ENCODE data around the gene PTPRH.
"Not testable (repeated sequence)": the region's sequence is repeated elsewhere in the genome, so short reads cannot be mapped to it uniquely, and the experiment has no call there.

PTPRH gene

DNA sequence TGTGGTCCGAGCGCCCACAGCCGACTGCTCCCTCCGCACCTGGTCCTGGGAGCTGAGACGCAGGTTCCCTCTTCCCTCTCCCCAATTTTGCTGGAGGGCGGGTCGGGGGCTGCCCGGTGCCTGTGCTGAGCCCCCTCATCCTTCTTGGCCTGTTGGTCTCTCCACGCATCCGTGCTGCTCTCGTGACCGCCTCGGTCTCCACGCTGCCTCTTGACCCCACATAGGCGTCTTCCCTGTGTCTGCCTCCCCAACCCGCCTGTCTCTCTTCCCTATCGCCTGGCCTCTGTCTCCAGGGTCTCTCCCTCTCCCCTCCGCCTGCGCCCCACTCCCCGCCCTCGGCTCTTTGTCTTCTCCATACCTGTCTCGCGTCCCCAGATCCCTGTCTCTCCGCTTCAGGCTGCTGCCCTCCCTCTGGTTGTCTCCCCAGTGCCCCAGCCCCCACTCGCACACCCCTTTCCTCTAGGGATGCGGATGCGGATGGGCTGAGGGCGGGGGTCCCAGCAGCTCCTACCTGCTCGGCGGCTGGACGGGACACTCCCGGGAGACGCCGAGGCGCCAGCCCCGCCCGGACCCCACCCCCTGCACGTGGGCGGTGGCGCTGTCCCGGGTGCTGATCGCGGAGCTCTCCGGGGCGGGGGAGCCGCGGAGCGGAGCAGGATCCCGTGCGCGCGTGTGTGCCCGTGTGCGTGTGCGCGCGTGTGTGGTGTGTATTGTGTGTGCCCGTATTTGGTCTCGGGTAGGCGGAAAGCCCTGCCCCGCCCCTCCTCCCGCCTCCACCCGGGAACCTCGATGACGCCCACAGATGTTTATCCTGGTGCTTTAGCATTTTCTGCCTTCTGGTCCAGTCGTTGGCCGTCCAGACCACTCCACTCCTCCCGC, 29.5 kb downstream of the PTPRH start, which contains the start of gene SYT5:
Gene SYT5 (minus strand): TSS at position 684 of the 879 bp plus-strand sequence. CDS start 1,248 bp downstream, outside the sequence.
- peak; percentile 72 for DNase-seq

DNA sequence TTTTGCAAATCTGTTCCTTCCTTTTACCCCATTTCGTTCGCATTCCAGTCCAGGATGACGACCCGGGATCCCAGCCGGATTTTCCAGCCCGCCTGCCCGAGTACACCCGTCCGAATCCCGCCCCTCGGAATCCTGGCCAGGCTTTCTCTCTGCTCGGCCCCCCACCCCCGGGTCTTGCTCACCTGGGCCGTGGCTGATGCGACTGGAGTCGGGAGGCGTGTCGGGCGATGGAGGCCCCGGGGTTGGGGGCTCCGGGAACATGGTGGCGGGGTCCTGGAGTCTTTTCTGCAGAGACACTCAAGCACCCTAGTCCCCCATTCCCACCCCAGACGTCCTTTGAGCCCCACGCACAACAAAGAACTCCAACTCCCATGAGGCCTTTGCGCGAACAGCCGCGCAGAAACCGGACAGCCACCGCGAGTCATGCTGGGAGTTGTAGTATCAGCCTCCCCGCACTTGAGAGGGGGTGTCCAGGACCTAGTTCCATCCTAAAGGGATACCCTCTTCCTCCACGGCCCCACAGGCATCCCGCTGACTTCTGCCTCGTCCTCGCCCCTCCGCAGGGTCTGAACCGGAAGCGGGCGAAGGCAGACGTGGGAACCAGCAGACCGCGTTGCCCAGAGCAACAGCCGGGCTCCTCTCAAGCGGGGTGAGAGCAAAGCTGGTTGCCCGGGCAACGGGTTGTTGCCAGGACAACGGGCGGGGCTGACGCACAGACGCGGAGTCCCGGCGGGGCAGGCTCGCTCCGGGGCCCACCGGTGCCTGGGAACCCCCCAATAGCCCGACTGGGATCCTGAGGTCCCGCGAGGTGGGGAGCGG, 30.3 kb downstream of the PTPRH start:
- DNase-seq = peak; percentile 99

DNA sequence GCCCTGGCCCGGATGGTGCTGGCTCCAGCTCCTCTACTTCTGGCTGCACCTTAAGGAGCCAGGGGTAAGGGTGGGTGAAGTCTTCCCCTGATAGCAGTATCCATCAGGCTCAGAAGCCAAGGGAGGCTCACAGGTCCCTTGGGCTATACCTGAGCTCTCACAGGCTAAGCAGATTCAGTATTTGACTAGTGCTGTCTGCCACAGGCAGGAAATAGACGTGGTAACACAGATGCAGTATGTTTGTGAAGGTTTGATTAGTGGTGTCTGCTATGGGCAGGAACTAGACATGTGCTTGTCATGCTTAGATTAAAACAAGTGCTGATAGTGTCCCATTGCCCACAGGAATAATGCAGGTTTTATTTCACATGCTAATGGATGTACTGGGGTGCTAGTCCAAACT, 33.2 kb downstream of the PTPRH start:
- no peak for DNase-seq

DNA sequence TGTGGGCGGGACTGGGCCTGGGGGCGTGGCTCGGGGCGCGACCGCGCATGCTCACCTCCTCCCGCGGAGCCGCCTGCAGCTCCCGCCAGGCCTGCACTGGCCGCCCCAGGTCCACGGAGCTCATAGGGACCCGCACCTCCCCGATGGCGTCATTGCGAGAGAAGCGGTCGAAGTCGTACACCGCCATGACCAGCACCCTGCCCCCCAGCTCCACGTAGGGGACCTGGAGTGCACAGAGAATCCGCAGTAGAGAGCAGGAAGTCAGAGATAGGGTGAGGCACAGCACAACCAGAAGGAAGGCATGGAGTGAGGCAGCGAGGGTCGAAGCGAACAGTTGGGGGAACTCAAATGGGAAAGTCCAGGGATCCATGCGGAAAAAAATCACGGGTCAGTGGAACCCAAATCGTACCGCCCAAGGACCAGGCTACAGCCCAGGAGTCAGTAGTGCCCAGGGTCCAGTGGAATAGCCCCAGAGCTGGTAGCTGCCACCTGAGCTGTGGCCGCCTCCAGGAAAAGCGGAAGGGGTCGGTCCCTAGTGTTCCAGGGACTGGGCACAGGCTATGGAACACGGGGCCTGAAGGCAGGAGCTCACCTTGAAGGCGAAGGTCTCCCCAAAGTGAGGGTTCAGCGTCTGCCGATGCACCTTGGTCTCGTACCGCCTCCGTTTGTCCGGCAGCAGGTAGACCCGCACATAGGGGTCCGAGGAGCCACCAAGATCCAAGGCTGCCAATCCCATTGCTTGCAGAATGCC, 34.0 kb downstream of the PTPRH start:
- DNase-seq = peak; percentile 47

DNA sequence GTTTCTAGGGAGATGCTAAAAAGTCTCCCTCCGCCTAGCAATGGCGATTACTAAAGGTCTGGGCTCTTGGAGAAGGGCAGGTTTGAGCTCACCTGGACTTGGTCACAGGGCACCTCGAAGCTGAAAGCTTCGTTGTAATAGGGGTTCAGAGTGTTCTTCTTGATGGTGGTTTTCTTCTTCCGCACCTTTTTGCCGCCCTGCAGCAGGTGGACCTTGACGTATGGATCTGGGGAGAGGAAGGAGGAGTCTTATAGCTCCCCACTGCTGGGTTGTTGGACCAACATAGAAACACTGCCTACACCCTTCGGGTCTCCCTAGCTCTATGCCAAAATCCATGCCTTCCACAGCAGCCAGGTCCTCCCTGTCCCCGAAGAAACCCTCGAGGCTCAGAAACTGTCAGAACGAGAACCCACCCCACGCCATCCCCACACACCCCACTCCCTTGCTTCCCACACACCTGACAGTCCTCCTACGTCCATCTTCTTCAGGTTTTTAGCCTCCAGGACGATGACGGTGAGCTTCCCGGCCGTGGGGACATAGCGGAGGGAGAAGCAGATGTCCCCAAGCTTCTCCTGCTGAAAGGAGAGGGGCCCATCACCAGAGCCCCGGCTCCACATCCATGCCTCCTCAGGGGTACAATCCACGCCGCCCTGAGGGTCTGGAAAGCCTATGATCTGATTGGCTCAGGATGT, 34.7 kb downstream of the PTPRH start:
- DNase-seq = no peak

DNA sequence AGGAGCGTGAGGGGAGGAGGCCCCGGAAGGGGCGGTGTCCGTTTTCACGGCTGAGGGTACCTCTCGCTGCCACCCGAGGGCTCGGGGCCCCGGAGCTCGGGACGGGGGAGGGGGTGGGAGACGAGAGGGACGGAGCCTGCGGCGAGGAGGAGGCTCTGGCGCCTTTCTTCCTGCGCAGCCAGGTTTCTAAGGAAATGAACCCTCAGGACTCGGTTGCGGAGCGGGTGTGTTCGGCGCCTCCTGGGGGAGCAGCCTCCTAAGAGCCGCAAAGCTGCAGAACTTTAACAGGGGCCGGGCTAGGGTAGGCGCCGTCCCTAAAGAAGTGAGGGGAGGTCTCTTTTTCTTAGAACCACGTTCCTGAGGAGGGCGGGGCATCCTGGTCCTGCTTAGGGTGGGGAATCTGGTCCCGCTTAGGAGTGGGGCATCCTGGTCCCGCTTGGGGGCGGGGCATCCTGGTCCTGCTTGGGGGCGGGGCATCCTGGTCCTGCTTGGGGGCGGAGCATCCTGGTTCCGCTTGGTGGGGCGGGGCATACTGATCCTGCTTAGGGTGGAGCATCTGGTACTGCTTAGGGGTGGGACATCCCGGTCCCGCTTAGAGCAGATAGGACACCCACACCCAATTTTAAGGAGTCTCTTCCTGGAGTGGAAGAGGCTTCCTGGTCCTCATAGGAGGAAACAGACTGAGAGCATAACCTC, 35.4 kb downstream of the PTPRH start:
- DNase-seq = peak; percentile 62

DNA sequence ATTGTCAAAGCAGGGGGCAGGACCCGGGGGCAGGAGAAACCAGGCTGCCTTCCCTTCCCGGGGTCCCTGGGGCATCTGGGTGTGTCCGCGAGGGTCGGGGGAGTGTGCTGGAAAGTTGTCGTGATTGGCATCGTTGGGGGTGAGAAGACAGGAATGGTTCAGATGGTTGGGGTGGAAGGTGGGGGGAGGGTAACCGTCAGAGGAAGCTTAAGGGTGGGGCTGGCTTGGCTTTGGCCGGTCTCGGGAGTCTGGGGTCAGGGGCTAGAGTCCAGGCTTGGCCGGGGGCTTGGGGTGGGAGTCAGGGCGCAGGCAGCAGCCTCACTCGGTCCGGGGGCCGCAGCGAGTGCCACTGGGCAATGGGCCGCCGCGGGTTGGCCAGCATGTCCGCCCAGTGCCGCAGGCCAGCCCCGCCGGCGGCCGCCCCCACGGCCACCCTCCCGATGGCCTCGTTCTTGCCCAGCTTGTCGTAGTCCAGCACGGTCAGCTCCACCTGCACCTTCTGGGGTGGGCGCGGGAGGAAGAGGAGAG, 36.1 kb downstream of the PTPRH start:
- no peak for DNase-seq

DNA sequence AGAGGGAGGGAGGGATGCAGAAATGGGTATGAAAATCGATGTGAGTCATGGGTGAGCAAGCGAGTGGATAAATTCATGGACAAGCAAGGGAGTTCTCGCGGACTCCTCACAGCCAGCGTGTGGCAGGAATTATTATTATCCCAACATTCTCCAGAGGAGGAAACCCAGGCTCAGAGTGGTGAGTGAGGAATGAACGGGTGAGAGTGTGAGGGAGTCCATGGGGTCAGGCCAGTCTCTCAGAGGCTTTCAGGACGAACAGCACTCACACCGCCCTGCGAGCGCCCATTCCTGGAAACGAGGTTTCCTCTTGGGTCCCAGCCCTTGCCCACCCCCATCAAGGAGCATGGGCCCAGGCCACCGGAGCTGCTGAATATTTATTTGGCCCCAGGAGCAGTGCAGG, 36.6 kb downstream of the PTPRH start:
- peak; percentile 43 for DNase-seq

DNA sequence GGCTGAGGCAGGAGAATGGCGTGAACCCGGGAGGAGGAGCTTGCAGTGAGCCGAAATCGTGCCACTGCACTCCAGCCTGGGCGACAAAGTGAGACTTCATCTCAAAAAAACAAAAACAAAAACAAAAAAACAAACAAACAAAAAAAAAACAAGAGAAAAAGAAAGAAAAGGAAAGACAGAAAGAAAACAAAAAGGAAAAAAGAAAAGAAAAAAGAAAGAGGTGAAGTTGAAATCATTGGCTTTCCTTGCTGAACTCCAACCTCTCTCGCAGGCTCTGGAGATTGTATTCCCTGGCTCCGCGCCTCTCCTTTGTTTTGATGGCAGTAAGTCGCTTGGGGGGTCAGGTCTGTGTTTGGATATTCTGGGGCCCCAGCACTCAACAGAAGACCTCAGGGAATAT, 37.0 kb downstream of the PTPRH start:
- not testable (repeated sequence) for DNase-seq

DNA sequence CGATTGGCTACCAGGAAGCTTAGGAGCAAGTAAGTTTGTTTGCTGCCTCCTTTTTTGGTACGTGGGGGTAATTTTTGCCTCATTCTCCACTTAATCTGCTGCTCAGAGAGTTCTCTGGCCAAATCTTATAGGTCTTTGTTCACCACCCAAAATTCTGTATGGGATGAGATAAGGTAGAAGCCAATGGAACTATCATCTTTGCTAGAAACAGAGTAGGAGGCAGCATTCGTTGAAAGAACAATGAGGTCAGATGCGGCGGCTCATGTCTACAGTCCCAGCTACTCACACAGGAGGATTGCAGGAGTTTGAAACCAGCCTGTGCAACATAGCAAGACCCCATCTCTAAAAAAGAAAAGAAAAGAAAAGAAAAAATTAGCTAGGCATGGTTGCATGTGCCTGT, 37.9 kb downstream of the PTPRH start:
- no peak for DNase-seq

DNA sequence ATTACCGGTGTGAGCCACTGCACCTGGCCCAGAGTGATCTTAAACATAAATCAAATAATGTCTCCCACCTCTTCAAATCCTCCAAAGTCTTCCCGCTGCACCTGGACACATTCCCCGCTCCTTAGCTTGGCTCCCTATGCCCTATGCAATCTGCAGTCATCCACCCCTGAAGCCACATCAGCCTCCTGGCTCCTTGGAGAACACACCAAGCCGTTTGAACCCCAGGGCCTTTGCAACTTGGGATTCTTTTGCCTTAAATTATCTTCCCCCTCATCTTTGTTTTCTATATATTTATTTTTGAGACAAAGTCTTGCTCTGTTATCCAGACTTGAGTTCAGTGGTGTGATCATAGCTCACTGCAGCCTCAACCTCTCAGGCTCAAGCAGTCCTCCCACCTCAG, 40.2 kb downstream of the PTPRH start:
- no peak for DNase-seq

DNA sequence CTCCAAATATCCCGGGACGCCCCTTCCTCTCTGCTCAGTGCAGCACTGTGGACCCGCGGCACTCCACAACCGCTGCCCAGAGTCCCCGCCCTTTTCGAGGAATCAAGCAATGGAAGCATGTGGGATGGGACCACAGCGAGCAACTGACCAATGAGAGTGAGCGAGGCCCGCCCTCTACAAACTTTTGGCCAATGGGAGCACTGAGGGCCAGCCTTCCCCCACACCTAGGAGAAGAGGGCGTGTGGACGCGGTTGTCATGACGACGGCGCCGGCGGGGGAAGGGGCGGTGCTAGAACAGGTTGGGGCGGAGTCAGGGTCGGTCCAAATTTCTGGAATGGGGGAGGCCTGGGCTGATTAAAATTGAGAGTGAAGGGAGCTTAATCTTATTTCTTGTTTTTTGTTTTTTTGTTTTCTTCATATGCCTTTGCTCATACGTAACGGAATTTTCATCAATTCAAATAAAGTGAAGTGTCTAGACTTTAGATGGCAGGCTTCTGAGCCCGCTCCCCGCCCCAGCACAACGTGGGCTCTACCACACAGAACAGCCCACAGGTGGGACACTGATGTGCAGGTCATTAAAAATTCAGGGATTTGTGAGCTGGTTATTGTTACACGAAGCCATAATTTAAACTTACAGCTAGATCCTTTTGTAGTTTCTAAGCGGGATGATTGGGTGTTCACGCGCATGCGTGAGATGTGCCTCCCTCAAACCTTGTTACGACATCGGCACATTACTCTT, 42.6 kb downstream of the PTPRH start, which contains the start of gene DNAAF3:
Gene DNAAF3 (minus strand): TSS at position 84 of the 739 bp plus-strand sequence. CDS start 200 bp downstream, outside the sequence.
- peak; percentile 98 for DNase-seq

DNA sequence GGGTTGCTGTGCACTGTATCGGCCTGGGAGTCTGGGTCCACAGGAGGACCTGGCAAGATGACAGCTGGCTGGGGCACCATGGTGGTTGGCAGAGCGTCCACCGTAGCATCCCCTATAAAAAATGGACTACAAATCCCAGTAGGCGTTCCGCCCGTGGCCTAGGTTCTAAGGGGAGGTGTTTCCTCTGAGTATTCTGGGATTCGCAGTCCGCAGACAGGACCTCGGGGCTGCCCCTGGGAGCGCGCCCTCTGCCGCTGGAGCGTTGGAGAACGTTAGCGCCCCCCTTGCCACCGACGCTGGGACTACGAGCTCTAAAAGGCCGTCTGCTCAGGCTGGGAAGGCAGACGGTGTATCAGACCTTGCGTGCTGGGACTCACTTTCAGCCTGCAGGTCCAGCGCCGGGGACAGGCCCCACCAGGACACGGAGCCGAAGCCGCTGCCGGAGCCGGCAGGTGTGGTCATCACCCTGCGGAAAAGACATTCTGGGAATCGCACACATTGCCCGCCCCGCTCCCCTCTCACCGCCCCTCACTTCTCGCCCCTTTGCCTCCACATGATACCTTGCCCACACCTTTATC, 43.3 kb downstream of the PTPRH start:
- peak; percentile 92 for DNase-seq

DNA sequence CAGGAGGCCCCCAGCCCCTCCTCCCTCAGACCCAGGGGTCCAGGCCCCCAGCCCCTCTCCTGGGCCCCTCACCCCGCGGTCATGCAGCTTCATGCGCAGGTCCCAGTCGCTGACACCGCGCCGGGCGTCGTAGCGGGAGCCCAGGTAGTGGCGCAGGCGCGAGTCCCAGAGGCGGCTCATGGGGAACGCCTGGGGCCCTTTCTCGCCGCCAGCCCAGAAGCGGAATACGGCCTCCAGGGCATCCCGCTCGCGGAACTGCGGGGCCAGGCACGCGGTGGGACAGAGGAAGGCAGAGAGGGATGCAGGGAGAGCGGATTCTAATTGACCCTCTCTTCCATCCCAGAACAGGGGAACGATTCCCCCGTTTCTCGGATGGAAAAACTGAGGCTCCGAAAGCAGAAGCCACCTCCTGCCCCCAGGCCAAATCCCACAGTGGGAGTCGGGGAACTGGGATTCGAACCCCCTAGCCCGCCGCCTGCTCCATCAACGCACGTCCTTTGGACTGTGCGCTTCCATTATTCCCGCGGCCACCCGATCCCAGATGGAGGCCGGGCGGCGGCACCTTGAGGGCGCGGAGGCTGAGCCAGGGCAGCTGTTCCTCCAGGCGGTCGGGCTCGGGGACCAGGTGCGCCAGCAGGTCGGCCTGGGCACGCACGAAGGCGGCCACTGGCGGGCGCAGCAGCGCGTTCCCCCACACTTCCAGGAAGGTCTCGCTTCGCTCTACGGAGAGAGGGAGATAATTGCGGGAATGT, 47.6 kb downstream of the PTPRH start:
- DNase-seq = no peak

DNA sequence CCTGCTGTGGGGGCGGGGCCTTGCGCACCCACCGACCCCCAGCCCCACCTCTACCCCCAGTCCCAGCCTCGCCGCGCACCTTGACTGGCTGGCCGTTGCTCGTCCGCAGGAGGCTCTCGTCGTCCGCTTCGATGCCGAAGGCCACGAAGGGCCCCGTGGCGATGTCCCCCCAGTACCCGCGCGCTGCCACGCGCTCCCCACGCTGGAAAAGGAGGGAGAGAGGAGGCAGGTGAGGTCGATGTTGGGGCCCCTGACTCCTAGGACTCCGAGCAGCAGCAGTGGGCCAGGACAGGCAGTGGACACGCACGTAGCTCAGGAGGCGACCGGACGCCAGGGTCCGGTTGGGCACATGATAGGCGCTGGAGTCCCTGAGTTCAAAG, 48.3 kb downstream of the PTPRH start:
- no peak for DNase-seq

DNA sequence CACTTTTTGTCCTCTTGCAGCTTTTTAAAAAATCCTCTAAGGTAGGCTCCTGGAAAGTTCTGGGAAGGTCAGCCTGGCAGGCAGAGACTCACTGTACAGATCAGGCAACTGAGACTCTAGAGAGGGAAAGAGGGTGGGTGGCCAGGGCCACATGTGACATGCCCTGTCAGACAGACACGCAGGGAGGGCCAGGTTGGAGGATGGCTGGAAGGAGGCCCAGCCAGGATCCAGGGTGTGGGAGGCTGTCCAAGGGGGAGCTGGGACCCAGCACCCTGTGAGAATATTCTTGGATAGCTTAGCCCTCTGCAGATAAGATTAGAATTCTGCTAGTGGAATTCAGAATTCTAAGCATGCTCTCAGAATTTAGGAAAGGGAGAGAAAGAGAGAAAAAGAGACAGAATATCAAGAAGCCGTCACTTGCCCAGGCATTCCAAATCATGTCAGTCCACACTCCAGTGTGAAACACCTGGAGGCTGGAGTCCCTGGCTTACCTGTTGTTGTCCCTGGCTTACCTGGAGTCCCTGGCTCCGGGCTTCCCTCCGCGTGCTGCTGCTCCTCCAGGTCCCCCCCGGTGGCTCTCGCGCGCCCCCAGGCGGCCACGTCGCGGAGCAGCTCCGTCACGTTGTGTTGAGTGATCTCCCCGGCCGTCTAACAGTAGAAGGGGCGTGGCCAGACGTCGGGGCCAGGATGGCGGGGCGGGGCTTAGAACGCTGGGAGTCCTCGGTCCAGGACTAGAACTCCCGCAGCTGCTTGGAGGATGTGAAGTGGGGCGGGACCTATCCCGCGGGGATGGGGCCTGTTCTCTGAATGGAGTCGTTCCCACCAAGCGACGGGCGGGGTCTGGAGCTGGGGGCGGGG, 48.9 kb downstream of the PTPRH start:
- DNase-seq = peak; percentile 87

DNA sequence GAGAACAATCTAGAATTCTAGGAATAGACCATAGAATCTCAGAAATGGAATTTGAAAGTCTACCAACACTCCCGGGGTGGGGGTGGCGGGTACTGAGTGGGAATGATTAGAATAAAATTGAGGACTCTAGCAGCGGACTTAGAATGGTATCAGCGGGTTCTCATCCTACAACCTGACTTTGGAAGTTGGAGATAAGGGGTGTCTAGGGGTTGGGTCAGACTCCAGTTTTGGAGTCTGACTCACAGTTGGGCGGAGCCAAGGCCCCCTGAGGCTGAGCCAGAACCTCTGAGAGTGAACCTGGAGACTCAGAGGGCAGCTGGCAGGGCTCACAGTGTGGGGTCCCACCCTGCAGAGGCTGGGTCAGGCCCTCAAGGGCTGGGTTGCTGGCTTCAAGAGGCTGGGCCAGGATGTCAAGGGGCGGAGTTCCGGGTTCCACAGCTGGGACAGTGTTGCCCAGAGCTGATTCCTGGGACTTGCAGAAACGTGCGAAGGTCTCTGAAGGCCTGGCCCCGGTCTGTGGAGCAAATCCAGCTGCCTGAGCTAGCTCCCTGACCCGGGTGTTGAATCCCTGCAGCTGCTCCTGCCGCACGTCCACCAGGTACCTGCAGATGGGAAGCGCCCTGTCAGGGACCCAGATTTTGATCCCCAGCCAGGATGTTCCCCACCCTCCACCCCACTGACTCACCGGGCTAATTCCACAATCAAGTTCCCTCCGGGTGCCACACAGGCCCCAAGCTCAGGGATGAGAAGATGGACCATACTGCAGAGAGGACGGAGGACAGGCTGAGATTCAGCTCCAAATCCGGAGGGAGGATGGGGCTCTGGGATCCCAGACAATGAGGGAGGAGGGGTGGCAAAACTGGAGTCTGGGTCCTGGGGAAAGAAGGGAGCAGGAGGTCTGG, 50.2 kb downstream of the PTPRH start:
- DNase-seq = no peak
